Measurements from ENCODE around the gene SLFN5.

GRCh38 chr17:35254107-35254773 lies 11.4 kb downstream of the SLFN5 start:
- TF ChIP-seq POLR2A (IDR thresholded peaks at IDR 0.05) (no peak), CTCF (IDR thresholded peaks at IDR 0.05) (no peak)
